ENCODE results near the gene NCOR2.

DNA sequence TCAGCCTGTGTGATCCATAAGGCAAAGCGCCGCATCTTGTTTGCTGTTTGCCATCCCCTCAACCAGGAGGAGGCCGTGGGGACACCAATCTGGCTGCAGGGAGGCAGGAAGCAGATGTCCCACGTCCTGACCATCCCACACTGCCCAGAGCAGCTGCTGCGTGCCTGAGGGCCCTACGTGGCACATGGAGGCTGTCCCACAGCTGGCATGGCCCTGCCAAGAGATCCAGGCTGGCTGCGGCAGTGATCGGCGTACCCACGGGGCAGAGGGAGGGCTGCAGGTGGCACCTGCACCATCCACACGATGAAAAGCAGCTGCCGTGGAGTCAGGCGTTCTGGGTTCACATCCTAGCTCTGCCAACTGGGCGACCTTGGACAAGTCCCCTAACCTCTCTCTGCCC is 42.0 kb downstream of the NCOR2 start:
- TF ChIP-seq, protein P1, sequence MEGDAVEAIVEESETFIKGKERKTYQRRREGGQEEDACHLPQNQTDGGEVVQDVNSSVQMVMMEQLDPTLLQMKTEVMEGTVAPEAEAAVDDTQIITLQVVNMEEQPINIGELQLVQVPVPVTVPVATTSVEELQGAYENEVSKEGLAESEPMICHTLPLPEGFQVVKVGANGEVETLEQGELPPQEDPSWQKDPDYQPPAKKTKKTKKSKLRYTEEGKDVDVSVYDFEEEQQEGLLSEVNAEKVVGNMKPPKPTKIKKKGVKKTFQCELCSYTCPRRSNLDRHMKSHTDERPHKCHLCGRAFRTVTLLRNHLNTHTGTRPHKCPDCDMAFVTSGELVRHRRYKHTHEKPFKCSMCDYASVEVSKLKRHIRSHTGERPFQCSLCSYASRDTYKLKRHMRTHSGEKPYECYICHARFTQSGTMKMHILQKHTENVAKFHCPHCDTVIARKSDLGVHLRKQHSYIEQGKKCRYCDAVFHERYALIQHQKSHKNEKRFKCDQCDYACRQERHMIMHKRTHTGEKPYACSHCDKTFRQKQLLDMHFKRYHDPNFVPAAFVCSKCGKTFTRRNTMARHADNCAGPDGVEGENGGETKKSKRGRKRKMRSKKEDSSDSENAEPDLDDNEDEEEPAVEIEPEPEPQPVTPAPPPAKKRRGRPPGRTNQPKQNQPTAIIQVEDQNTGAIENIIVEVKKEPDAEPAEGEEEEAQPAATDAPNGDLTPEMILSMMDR (IDR thresholded peaks at IDR 0.05), result no peak
- TF ChIP-seq POLR2A (IDR thresholded peaks at IDR 0.05), result no peak
